H1 (cell line): Measurements from ENCODE around the gene GSTO1. TPM values are rescaled to one million over a fixed set of nuclear protein-coding genes. Genes with fewer than 3 reads are reported as not detected.

Experiments
- ASH2L ChIP-seq: fragments of 200-600, 300-600 bp; sonication (generic); IDR thresholded peaks from one replicate; pipeline ENCODE4 v1.7.1; 2017; ENCODE audit warnings: low read length
- CEBPB ChIP-seq: IDR thresholded peaks from 2 replicates; pipeline ENCODE4 v1.6.1; 2012; ENCODE audit warnings: low read depth, low read length
- CHD2 ChIP-seq: IDR thresholded peaks from 2 replicates; pipeline ENCODE4 v1.6.1; 2012; ENCODE audit warnings: low read length, improper control_type of control experiment
- GTF2F1 ChIP-seq: IDR thresholded peaks from 2 replicates; pipeline ENCODE4 v1.6.1; 2012; ENCODE audit warnings: low read depth, low read length, improper control_type of control experiment, borderline replicate concordance
- JUND ChIP-seq: IDR thresholded peaks from 2 replicates; pipeline ENCODE4 v1.6.1; 2011; ENCODE audit warnings: mild to moderate bottlenecking, improper control_type of control experiment, low read length
- SIN3A ChIP-seq, 2 experiments: IDR thresholded peaks in 1 of 2; conservative IDR thresholded peaks in 1 of 2; 2 replicates each; pipeline ENCODE4 v1.6.1; 2011 to 2012; ENCODE audit warnings: low read length in 2 of 2, improper control_type of control experiment in 1 of 2, low read depth in 1 of 2, mild to moderate bottlenecking in 1 of 2
- SIRT6 ChIP-seq: IDR thresholded peaks from one replicate; pipeline ENCODE4 v1.7.1; 2012; ENCODE audit warnings: low read length, inconsistent platforms
- TEAD4 ChIP-seq: IDR thresholded peaks from 2 replicates; pipeline ENCODE4 v1.6.1; 2012; ENCODE audit warnings: low read depth, low read length, inconsistent platforms, mixed read lengths
- polyA plus RNA-seq, 7 experiments: library from polyadenylated mRNA; depleted of rRNA in 3 of 7; stranded (reverse) in 5 of 7; unstranded in 2 of 7; fragments of >200 nt in 5 of 7; fragments of 200-250 nt in 2 of 7; gene quantifications; 1 replicate in 5 of 7; 2 replicates in 1 of 7; 4 replicates in 1 of 7; pipeline versions ENCODE4 v1.2.1 to v1.2.3, GENCODE V29; 2011 to 2013; ENCODE audit warnings: missing spikeins in 2 of 7, mixed read lengths in 2 of 7
- total RNA-seq: library from RNA; stranded (reverse); fragmentation: NEBNext Ultra II Directional; extraction: Animal tissue kit (Norgen Biotek cat#: 25700); gene quantifications from 2 replicates; pipeline ENCODE4 v1.2.1, GENCODE V29; 2021
- TF ChIP-seq, protein P1 (sequence below): fragments of 300-600 bp; sonication (generic); IDR thresholded peaks from 2 replicates; pipeline ENCODE4 v1.7.1; 2012; ENCODE audit warnings: low read length, moderate library complexity, mild to moderate bottlenecking, inconsistent platforms; ENCODE audit not compliant: insufficient replicate concordance

The GSTO1 gene
- total and polyA plus RNA-seq, 2 of the 8 experiments (the other 6 are each of a cell fraction or from before 2014, with no cell fraction given): 22.4 to 32.5 TPM

- TF ChIP-seq, protein P1, sequence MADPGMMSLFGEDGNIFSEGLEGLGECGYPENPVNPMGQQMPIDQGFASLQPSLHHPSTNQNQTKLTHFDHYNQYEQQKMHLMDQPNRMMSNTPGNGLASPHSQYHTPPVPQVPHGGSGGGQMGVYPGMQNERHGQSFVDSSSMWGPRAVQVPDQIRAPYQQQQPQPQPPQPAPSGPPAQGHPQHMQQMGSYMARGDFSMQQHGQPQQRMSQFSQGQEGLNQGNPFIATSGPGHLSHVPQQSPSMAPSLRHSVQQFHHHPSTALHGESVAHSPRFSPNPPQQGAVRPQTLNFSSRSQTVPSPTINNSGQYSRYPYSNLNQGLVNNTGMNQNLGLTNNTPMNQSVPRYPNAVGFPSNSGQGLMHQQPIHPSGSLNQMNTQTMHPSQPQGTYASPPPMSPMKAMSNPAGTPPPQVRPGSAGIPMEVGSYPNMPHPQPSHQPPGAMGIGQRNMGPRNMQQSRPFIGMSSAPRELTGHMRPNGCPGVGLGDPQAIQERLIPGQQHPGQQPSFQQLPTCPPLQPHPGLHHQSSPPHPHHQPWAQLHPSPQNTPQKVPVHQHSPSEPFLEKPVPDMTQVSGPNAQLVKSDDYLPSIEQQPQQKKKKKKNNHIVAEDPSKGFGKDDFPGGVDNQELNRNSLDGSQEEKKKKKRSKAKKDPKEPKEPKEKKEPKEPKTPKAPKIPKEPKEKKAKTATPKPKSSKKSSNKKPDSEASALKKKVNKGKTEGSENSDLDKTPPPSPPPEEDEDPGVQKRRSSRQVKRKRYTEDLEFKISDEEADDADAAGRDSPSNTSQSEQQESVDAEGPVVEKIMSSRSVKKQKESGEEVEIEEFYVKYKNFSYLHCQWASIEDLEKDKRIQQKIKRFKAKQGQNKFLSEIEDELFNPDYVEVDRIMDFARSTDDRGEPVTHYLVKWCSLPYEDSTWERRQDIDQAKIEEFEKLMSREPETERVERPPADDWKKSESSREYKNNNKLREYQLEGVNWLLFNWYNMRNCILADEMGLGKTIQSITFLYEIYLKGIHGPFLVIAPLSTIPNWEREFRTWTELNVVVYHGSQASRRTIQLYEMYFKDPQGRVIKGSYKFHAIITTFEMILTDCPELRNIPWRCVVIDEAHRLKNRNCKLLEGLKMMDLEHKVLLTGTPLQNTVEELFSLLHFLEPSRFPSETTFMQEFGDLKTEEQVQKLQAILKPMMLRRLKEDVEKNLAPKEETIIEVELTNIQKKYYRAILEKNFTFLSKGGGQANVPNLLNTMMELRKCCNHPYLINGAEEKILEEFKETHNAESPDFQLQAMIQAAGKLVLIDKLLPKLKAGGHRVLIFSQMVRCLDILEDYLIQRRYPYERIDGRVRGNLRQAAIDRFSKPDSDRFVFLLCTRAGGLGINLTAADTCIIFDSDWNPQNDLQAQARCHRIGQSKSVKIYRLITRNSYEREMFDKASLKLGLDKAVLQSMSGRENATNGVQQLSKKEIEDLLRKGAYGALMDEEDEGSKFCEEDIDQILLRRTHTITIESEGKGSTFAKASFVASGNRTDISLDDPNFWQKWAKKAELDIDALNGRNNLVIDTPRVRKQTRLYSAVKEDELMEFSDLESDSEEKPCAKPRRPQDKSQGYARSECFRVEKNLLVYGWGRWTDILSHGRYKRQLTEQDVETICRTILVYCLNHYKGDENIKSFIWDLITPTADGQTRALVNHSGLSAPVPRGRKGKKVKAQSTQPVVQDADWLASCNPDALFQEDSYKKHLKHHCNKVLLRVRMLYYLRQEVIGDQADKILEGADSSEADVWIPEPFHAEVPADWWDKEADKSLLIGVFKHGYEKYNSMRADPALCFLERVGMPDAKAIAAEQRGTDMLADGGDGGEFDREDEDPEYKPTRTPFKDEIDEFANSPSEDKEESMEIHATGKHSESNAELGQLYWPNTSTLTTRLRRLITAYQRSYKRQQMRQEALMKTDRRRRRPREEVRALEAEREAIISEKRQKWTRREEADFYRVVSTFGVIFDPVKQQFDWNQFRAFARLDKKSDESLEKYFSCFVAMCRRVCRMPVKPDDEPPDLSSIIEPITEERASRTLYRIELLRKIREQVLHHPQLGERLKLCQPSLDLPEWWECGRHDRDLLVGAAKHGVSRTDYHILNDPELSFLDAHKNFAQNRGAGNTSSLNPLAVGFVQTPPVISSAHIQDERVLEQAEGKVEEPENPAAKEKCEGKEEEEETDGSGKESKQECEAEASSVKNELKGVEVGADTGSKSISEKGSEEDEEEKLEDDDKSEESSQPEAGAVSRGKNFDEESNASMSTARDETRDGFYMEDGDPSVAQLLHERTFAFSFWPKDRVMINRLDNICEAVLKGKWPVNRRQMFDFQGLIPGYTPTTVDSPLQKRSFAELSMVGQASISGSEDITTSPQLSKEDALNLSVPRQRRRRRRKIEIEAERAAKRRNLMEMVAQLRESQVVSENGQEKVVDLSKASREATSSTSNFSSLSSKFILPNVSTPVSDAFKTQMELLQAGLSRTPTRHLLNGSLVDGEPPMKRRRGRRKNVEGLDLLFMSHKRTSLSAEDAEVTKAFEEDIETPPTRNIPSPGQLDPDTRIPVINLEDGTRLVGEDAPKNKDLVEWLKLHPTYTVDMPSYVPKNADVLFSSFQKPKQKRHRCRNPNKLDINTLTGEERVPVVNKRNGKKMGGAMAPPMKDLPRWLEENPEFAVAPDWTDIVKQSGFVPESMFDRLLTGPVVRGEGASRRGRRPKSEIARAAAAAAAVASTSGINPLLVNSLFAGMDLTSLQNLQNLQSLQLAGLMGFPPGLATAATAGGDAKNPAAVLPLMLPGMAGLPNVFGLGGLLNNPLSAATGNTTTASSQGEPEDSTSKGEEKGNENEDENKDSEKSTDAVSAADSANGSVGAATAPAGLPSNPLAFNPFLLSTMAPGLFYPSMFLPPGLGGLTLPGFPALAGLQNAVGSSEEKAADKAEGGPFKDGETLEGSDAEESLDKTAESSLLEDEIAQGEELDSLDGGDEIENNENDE: no peak
- TF ChIP-seq JUND (0 out of 2 replicates have a peak, but pooled peaks have one; percentile 52), GTF2F1 (no peak), ASH2L (no peak), CHD2 (no peak), SIN3A (conservative IDR thresholded peaks at IDR 0.05 in 1 of 2, IDR thresholded peaks at IDR 0.05 in 1 of 2; ENCODE audit: low read depth in 1 of 2, low read length in 2 of 2) (0 out of 4 replicates have a peak, but pooled peaks of 1 of the 2 experiments have one; percentile 34), SIRT6 (no peak), TEAD4 (no peak), CEBPB (no peak)
Measured at GRCh38 chr10:104297697-104298660, 43.3 kb downstream of the GSTO1 start (continued).
